DMS79 (cell line): ENCODE results near the gene NEU1.

Source experiments
- DNase-seq: peaks from one replicate; lab custom pipeline; 2025; lab: John Stamatoyannopoulos, UW

Gene NEU1

GRCh38 chr6:31896493-31896855 lies 33.9 kb upstream of the NEU1 start:
- DNase-seq: no peak

GRCh38 chr6:31892821-31893220 lies 30.2 kb upstream of the NEU1 start:
- DNase-seq: no peak

DNA sequence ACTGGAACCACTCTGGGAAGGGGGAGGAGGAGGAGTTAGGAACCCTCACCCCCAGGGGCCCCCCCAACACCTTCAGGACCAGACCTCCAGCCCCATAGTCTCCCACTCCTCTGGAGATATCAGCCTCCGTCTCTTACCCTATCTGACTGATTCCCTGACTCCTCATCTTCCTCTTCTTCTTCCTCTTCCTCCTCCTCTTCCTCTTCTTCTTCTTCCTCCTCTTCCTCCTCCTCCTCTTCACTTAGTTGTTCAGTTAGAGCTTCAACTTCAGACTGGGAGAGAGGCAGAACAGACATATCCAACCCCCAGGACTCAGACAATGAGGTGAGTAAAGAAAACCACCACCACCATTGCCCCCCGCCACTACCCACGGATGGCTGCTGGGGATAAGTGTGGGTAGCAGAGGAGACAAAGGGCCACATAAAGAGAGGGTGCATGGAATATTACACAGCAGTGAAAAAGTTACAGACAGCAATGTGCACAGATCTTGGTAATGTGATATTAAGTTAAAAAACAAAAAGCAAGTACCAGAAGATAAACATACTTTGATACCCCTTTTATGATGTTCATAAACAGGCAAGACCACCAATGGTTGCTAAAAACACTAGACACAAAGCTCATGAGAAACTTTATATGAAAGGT lies 26.8 kb upstream of the NEU1 start:
- DNase-seq: no peak

- no peak for DNase-seq
Measured at GRCh38 chr6:31888276-31889258, 25.9 kb upstream of the NEU1 start.

DNA sequence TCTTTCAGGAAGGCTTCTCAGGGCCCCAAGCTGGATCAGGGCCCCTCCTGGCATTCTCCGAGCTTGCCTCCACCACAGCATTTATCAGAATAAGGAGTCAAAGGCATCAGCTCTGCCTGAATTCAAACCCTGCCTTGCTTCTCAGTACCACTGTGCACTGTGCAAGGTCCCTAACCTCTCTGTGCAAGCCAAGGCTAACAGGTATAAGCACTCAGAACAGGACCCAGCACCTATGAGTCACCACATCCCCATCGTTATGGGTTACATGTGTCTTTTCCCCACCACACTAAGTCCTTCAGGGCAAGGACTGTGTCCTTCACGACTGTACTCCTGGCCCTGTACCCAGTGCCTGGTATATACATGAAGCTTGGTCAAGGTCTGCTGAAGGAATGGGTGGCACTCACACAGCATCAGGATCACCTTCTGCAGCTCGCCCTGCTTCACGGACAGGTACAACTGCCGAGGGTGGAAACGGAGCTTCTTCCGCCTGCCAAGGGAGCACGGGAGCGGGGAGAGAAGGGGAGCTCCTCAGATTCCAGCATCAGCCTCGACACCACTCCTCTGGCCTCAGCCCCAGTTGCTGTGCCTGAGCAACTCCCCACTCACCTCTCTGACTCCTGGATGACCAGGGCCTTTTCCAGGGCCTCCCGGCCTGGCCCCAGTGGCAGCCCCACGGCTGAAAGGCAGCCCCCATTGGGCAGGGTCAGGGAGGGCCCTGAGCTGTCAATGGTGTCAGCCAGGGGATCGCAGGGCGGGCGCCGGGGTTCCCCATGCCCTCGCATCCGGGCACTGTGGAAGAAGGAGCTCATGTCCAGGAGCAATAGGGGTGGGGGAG lies 24.8 kb upstream of the NEU1 start:
- DNase-seq: no peak

GRCh38 chr6:31886541-31886991 lies 23.9 kb upstream of the NEU1 start:
- no peak for DNase-seq

GRCh38 chr6:31884528-31885035 lies 22.0 kb upstream of the NEU1 start:
- DNase-seq: no peak

GRCh38 chr6:31883676-31884075 lies 21.1 kb upstream of the NEU1 start:
- no peak for DNase-seq

- DNase-seq: no peak
Measured at GRCh38 chr6:31882344-31882743, 19.7 kb upstream of the NEU1 start.

DNA sequence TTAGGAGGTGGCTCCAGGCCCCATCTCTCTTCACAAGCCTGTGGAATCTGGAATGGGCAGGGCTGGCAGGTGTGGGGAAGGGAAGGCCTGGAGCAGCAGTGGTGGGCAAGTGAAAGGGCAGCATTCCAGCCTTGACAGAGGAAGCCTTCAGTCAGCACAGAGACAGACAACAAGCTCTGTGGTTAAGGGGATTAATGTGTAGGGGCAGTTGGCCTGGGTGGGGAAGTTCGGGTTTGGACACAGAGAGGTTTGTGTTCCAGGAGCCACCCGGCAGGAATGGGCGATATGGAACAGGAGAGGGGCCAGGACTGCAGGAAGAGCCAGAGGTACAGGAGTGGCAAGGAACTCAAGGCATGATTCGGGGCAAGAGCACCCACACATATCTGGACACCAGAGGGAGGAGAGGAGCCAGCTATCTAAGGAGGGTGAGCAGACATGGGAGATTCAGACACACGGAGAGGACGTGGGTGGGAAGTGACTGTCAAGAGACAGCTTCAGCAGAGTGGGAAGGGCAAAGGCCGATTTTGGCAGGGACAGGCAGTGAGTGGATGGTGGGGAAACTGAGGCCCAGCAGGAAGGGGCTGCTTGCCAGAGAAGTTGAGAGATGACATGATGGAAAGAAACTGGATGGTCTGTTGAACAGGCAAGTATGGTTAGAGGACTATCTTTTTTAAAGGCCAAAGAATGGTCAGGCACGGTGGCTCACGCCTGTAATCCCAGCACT lies 18.7 kb upstream of the NEU1 start:
- DNase-seq: no peak

DNA sequence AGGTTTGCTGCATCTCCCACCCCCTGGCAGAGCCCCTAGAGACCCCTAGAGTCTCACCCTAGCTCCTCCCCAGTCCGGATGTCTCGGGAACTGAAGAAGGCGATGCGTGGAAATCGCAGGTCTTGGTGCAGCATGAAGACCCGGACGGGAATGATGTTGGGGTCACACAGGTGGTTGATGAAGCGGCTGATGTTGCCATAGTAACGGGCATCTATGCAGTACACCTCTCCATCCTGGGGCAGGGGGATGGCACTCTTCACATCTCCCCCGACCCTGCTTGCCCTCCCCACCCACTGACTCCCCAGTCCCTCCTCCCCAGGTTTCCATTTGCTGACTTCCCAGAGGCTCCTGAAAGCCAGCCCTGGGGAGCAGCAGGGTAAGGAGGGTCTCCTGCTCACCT lies 18.0 kb upstream of the NEU1 start:
- no peak for DNase-seq

GRCh38 chr6:31879901-31880300 lies 17.3 kb upstream of the NEU1 start:
- no peak for DNase-seq

DNA sequence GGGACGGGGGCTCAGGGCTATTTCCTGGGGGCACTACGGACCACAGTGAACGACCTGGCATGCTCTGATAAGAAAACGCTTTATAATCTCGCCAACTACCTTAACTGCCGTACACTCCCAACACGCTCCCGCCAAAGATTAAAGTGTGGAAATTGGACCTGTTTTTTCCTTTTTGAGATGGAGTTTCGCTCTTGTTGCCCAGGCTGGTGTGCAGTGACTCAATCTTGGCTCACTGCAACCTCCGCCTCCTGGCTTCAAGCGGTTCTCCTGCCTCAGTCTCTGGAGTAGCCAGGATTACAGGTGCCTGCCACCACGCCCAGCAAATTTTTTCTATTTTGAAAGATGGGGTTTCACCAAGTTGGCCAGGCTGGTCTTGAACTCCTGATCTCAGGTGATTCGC lies 16.5 kb upstream of the NEU1 start:
- DNase-seq: no peak

- no peak for DNase-seq
Measured at GRCh38 chr6:31878726-31879125, 16.1 kb upstream of the NEU1 start, which contains the start of gene SLC44A4. TSS of gene SLC44A4 (minus strand) at chr6:31878997. CDS start at chr6:31878980, 17 bp downstream.

DNA sequence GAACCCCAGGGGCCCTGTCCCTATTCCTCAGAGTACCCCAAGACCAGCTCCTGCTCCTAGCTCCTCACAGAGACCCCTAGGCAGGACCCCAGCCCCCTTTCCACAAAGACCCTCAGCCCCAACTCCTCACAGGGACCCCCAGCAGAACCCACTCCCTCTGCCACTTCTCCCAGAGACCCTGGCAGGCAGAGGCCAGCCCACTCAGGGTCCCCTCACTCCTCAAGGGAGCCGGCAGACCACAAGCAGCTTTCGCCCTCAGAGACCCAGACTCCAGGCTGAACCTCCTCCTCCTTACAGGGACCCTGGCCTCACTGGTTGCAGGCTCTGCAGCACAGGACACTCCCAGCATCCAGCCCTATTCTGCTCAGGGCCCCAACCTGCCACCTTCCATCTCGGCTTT lies 15.6 kb upstream of the NEU1 start:
- DNase-seq: no peak

DNA sequence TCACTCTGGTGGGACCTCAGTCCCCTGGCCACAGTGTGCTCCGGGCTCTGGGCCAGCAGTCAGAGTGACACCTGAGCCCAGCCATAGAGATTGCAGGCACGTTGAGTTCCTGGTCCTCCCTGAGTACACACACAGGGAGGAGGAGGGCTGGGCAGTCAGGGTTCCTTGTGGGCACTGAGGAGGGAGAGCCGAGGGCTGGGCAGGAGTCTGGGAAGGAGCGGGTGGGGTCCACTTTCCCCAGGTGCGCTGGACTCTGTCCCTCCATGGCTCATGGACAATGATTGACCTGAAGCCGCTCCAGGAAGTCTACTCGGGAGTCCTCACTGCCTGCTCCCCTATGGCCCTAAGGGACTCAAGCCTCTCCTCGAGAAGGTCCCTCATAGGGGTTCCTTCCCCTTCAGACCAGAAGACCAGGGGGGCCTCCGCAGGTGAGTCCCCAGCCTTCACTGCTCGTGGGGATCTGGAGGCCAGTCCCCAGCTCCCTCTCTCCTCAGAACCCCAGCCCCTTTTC lies 15.1 kb upstream of the NEU1 start:
- DNase-seq: peak; percentile 25

DNA sequence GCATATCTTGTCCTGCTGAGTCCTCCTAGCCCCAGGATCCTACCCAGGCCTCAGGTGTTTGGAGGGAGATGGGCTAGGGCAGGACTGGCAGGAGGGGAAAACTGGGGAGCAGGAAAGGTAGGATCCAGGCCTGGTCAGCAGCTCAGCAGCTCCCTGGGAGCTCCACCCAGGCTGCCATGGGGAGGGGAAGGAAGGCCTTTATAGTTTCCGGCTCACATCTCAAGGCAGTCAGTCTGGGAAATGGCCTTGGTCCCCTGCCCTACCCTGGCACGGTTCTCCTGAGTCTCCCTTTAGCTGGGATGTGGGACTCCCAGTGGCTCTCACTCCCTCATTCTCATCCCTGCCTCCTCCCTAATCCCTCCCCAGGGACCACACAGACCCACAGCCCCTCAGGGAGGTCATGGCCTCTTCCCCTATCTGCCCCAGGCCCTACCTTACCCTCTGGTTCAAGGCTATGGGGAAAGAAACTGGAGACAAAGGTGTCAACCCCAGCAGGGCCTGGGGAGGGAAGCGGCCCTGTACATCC lies 14.6 kb upstream of the NEU1 start:
- no peak for DNase-seq

DNA sequence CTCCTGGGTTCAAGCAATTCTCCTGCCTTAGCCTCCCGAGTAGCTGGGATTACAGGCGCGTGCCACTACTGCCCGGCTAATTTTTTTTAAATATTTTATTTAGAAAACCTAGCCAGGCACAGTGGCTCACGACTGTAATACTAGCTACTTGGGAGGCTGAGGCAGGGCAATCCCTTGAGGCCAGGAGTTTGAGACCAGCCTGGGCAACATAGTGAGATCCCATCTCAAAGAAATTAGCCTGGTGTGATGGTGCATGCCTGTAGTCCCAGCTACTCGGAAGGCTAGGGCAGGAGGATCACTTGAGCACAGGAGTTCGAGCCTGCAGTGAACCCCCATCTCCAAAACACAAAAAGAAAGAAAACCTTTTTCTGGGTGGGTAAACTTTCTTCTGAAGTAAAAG lies 13.7 kb upstream of the NEU1 start:
- DNase-seq: no peak

DNA sequence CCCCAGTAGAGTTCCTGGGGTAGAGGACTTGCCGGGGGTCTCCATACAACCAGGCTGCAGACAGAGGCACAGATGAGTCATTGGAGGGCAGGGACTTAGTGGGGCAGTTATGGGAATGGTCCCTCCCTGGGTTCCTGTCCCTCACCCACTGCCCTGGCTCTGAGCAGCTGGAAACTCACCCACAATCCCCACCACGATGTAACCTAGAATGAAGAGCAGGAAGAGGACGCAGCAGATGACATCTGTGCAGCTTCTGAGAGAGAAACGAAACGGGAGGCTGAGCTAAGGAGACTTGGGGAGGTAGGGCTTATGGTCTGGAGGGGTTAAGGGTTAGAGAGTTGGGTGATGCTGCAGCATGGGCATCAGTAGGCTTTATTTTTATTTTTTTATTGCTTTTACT lies 13.3 kb upstream of the NEU1 start:
- DNase-seq: no peak

DNA sequence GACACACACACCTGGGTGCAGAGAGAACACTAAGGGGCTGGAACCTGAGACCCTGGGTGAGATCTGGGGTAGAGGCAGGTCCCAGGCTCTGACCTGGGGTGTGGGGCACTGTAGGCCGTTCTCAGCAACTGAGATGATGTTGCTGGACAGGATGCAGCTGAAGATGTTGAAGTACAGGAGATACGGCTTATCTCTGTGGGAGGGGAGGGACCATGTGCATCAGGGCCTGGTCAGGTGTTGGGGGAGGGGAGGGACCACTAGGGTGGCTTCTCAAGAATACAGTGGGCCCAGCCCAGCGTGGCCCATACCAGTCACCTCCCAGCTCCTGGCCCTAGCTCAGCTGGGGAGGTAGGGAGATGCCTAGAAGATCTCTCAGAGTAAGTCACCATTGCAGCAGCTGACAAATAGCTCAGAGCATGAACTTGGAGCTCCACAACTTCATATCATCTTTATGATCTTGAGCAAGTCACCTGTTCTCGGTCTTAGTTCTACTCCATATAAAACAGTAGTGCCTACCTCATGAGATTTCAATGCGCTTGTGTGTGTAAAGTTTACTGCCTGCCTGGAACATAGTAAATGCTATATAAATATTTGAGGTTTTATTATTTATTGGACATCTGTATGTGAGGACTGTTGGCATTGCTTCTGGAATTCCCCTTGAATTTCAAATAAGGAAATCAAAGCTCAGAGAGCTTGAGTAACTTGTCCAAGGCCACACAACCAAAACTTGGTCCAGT lies 12.4 kb upstream of the NEU1 start:
- DNase-seq: no peak
